Mucosa of descending colon (tissue), 3 donors: ENCODE data around the gene CELF2. TPM values are rescaled to one million over a fixed set of nuclear protein-coding genes. Genes with fewer than 3 reads are reported as not detected.

Experiments used
- ATAC-seq: fragments of 200-7000 bp; cut with Tn5 transposase; one replicate; pipeline ENCODE4 v1.9.1; 2020; ENCODE audit warnings: mild to moderate bottlenecking, moderate library complexity
- DNase-seq, 3 donors: peaks; one replicate each; pipeline ENCODE4 v3.0.0-alpha.2; 2020
- H3K36me3 ChIP-seq: fragments of 200-600 bp; one replicate; pipeline ENCODE4 v1.8.0; 2021; ENCODE audit warnings: low read depth, mild to moderate bottlenecking
- H3K4me1 ChIP-seq: fragments of 200-600 bp; one replicate; pipeline ENCODE4 v1.8.0; 2021; ENCODE audit warnings: low read depth, mild to moderate bottlenecking
- H3K4me3 ChIP-seq: fragments of 200-600 bp; one replicate; pipeline ENCODE4 v1.8.0; 2021; ENCODE audit warnings: mild to moderate bottlenecking
- H3K9me3 ChIP-seq: fragments of 200-600 bp; one replicate; pipeline ENCODE4 v1.8.0; 2021; ENCODE audit warnings: mild to moderate bottlenecking
- intact Hi-C, 2 donors: fragments of 100-400 bp; cut with DNase I in 1 of 2; cut with micrococcal nuclease in 1 of 2; formaldehyde crosslinking; loops; one replicate each; pipeline versions ENCODE4 v1.11.0 to v1.11.1; 2022; cut with DNase I, micrococcal nuclease
- total RNA-seq, 3 donors: library from RNA; stranded (reverse); fragmentation: NEBNext Ultra II Directional in 2 of 3; extraction: Animal tissue kit (Norgen Biotek cat#: 25700) in 2 of 3; gene quantifications; one replicate each; pipeline versions ENCODE4 v1.2.1 to v1.2.4, GENCODE V29; 2021 to 2023
- TF ChIP-seq, protein P1 (sequence below): fragments of 200-600 bp; IDR thresholded peaks from one replicate; pipeline ENCODE4 v1.8.0; 2022; ENCODE audit warnings: antibody characterized with exemption, mild to moderate bottlenecking
- donor health status: DM: no; HTN: no; CAD: no; lungs with moderate emphysema.
- donor health status: DM: no; HTN: no; CAD: no.
- donor health status: DM: no; HTN: yes; CAD: no.

CELF2 gene
- total RNA-seq, 3 donors from 2014 or later, result 31.4 to 56.5 (median 36.1) TPM

DNA sequence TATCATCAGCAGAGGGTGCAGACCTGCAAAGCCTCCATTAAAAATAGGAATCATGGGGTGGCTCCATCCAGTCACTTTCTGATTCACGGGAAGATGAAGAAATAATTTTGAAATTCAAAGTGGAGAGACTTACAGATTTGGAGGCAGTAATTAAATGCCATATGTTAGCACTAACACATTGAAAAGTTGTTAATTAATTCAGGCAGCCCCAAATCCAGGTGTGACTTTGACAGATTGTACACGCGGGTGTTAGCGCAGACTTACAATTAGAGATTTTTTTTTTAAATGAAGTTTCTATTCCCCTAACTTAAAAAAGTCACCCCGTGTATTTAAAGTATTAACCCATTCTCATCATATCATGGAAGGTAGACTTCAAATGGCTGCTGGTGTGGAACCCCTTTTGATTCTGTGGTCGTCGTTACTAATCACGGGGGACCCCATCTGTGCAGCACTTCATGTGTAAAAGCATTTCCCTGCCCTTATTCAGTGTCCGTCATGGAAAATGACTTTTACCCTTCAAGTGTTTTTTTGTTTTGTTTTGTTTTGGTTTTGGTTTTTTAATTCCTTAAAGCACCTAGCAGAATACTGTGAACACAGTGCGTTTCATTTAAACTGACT lies 235.8 kb downstream of the CELF2 start:
- intact Hi-C loops, result no loop called here
- peaks cover 3% of the 10 kb centered on the region for H3K36me3 ChIP-seq
- DNase-seq, result no peak

DNA sequence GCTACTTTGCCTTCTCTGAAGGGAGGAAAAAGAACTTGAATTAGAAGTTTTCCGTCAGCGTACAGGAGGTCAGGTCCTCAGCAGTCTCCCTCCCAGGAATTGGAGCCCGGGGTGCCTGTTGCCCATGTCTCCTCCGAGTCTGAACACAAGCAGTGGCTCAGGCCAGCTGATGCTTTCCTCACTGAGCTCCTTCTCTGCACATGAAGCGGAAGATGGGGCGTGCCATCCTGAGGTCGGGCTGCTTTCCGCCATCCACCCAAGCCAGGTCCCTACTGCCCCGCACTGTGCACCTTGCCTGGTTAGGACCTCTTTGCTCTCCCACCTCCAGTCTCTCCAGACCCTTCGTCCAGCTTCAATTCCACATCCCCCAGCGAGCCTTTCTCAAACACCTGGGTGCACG lies 237.5 kb downstream of the CELF2 start:
- Histone ChIP-seq H3K36me3 (no peaks in the 10 kb centered on the region), H3K4me3 (no peak overlapping the region), H3K4me1 (no peaks in the 10 kb centered on the region), H3K9me3 (no peaks in the 10 kb centered on the region)
- DNase-seq (no peak), ATAC-seq (no peak)
- TF ChIP-seq, protein P1, sequence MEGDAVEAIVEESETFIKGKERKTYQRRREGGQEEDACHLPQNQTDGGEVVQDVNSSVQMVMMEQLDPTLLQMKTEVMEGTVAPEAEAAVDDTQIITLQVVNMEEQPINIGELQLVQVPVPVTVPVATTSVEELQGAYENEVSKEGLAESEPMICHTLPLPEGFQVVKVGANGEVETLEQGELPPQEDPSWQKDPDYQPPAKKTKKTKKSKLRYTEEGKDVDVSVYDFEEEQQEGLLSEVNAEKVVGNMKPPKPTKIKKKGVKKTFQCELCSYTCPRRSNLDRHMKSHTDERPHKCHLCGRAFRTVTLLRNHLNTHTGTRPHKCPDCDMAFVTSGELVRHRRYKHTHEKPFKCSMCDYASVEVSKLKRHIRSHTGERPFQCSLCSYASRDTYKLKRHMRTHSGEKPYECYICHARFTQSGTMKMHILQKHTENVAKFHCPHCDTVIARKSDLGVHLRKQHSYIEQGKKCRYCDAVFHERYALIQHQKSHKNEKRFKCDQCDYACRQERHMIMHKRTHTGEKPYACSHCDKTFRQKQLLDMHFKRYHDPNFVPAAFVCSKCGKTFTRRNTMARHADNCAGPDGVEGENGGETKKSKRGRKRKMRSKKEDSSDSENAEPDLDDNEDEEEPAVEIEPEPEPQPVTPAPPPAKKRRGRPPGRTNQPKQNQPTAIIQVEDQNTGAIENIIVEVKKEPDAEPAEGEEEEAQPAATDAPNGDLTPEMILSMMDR, result no peak
- intact Hi-C loops, result no loop called here

More for the DNA sequence above, 235.8 kb downstream of the CELF2 start:
- ATAC-seq, result no peak
- Histone ChIP-seq H3K4me3 (no peak overlapping the region), H3K9me3 (no peaks in the 10 kb centered on the region), H3K4me1 (no peaks in the 10 kb centered on the region)
- TF ChIP-seq, protein P1, result no peak

DNA sequence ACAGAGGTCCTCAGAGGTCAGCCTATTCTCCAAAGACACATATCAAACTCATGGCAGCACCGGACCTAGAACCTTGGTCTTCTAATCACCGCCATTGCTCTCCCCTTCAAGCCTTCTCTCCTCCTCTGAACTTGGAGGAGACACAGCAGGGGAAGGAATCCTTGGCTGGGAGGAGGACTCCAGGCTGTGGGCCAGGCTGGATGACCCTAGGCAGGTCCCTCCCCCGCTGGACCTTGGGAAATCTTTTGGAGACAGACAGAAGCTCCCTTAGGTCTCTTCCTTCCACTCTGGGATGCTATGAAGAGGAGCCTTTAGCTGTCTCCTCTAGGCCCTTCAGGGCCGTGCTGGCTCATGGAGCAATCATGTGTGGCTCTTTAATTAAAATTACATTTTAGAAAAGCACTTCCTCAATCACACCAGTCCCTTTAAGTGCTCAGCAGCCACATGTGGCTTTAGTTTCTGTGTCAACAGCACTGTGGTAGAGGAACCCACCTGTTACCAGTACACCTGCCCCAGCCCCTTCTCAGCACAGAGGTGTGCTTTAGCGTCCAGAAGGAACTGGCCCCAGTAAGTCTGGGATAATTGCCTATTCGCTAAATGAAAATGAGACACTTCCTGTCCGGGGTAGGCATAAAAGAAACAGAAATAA lies 238.2 kb downstream of the CELF2 start:
- ATAC-seq, result peak; percentile 60
- Histone ChIP-seq H3K9me3 (no peaks in the 10 kb centered on the region), H3K4me3 (no peak overlapping the region), H3K36me3 (no peaks in the 10 kb centered on the region), H3K4me1 (no peaks in the 10 kb centered on the region)
- no peak for DNase-seq
- TF ChIP-seq, protein P1, result no peak
- intact Hi-C loops, result no loop called here

DNA sequence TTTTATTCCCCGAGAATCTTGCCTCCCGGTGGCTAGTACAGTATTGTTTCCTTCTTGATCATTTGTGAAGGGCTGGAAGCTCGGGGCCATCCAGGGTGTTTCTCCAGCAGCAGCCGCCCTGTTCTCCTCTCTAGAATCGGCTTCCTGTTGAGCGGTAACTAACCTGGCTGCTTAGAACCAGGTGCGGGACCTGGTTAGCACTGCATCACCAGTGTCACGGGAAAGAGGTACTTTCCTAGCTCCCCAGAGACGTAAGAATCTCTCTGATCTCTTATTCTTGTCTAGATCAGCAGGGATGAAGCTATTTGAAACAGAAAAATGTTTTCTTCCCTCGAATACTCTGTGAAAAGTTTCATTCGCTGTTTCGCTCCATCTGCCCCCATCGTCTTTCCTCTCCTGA lies 239.2 kb downstream of the CELF2 start:
- ATAC-seq, result no peak
- intact Hi-C loops, result no loop called here

DNA sequence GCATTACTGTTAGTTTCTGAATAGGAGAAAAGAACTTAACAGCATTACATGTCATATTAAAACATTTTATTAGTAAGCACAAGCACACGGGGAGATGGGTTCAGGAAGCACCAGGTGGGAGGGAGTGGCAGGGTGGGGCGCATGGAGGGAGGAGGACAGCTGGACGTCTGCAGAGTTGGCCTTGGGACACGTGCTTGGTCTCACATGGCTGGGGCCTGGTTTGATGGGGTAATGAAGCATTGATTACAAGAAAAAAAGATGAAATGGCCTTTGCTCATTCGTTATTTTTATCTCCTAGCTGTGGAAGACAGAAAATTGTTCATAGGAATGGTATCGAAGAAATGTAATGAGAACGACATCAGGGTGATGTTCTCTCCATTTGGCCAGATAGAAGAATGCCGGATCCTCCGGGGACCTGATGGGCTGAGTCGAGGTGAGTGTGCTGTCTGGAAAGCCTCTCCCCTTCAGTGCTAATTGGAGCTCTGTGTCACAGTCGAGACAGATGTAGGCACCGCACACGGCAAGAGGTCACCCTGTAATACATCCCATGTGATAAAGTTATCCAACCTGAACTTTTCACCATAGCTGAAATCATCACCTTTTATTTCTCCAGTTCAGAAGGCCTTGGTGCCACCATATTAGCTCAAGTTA lies 239.9 kb downstream of the CELF2 start:
- H3K9me3 ChIP-seq, result no peaks in the 10 kb centered on the region

More for the DNA sequence above, 239.2 kb downstream of the CELF2 start:
- H3K9me3 ChIP-seq, result no peaks in the 10 kb centered on the region
- H3K36me3 ChIP-seq, result no peaks in the 10 kb centered on the region
- DNase-seq, result no peak
- H3K4me3 ChIP-seq, result no peak overlapping the region
- TF ChIP-seq, protein P1, result no peak
- H3K4me1 ChIP-seq, result no peaks in the 10 kb centered on the region

More for the DNA sequence above, 239.9 kb downstream of the CELF2 start:
- DNase-seq (no peak), ATAC-seq (peak; percentile 48)
- TF ChIP-seq, protein P1, result no peak
- H3K36me3 ChIP-seq, result no peaks in the 10 kb centered on the region
- H3K4me3 ChIP-seq, result no peak overlapping the region
- intact Hi-C loops, result no loop called here
- no peaks in the 10 kb centered on the region for H3K4me1 ChIP-seq
